GM19395 (cell line): ENCODE data around the gene NAP1L5.

Source experiments
- ATAC-seq: cut with Tn5 transposase; IDR thresholded peaks from one replicate; pipeline ENCODE4 v1.9.1; 2021; ENCODE audit warnings: mild to moderate bottlenecking, moderate library complexity; ENCODE audit not compliant: unreplicated experiment

NAP1L5 gene

GRCh38 chr4:88661739-88662138 lies 35.9 kb downstream of the NAP1L5 start:
- no peak for ATAC-seq

DNA sequence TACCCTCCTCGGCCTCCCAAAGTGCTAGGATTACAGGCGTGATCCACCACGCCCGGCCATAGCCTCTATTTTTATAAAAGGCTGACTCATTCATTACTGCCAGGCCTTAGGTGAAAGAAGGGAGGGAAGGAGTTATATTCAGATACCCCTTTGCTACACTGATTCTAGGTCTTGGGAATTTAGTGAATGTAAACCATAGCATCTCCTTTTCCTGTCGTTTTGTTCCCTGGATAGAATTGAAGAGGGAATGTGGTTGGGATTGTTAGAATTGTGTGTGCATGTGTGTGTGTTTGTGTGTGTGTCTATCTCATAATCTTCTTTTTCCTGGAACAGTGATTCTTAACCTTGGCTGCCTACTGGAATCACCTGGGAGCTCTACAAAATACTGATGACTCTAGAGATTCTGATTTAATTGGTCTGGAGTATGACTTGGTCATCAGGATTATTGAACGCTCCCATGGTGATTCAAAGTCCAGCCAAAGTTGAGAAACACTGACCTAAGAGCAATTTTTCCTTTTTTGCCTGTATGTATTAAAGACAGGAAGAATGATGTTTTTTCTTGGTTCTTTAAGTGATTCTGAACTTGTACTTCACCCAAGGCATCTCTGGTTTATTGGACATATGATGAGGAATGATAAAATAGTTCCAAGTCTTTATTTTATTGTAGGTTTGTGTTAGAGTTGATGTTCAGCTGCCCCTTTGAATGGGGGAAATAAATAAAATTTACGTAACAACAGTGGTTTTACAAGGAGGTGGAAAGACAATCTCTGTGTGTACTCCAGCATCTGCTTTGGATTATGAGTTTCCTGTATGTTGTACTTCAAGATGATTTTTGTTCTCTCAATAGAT lies 37.0 kb downstream of the NAP1L5 start:
- no peak for ATAC-seq

- ATAC-seq: no peak
Observed at GRCh38 chr4:88659890-88660208, 37.8 kb downstream of the NAP1L5 start.

GRCh38 chr4:88659055-88659889 lies 38.4 kb downstream of the NAP1L5 start:
- peak; percentile 92 for ATAC-seq

- no peak for ATAC-seq
Observed at GRCh38 chr4:88655226-88655625, 42.4 kb downstream of the NAP1L5 start.

- no peak for ATAC-seq
Observed at GRCh38 chr4:88653371-88653946, 44.2 kb downstream of the NAP1L5 start.

DNA sequence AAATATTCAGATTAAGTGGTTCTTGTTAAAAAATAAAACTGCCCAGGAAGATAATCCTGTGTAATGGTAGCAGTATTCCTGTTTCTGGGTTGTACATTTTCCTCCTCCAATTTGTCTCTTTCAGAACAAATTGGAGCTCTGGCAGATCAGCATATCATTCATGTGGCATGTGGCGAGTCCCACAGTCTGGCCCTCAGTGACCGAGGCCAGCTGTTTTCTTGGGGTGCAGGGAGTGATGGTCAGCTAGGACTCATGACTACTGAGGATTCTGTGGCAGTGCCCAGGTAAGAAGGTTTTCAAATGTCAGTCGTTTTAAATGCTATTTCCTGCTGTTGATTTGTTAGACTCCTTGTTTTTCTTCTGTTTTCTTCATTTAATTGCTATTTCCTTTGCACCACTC lies 47.9 kb downstream of the NAP1L5 start:
- ATAC-seq: no peak

DNA sequence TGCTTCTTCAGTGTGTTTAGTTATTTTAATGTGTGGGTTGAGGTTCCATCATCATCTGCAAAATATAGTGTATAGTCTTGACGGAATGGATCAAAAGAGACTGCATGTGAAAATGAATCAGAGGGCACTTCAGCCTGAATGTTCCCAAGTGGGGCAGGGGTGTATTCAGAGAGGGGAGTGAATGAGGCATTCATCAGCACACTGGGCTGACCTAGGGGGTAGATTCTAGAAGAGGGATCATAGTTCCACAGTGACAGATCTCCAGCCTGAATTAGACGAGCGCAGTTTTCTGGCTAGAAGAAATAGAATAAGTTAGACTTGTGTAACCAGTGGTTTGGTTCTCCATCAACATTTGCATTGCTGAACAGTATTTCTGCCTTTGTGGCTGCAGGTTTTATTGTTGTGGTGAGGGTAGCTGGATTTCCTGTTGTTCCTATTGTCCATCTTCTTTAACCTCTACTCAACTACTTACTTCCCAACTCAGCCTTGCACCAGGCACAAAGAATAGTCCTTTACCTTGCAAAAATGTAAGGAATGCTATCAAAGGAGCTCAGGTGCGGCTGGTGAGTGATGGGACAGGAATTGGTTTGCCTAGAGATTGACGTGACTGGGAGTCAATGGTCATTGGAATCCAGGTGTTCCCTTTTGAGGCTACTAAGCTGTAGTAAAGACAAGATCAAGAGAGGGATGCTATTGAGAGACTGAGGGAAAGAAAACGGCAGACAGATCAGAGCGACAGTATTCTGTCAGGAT lies 50.9 kb downstream of the NAP1L5 start:
- no peak for ATAC-seq

DNA sequence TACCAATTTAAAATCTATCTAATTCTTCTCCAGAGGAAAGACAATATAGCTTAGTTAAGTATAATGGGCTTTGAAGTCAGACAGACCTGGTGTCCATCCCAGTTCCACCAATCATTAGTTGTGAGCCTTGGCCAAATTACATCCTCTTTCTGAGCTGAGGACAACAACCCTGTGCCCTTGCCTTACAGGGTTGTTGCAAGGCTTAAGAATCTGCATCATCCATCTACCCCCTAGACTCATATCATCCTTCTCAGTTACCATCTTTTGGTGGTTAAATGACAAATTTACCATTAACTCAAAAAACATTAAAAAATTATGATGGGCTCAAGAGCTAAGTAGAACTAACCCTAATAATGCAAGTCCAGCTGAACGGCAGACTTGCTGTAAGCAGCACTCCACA lies 51.6 kb downstream of the NAP1L5 start:
- no peak for ATAC-seq
